ENCODE data around the gene IFNL3.

GRCh38 chr19:39277598-39277997, 32.8 kb upstream of the IFNL3 start:
- no peak for TF ChIP-seq KDM4B (CRISPR knock-in tag; IDR thresholded peaks at IDR 0.05)
- TF ChIP-seq ARHGAP35 (CRISPR knock-in tag; IDR thresholded peaks at IDR 0.05; ENCODE audit: borderline replicate concordance), result no peak
- TF ChIP-seq ZNF232 (CRISPR knock-in tag; IDR thresholded peaks at IDR 0.05; ENCODE audit: borderline replicate concordance), result no peak
- no peak for TF ChIP-seq HCFC1 (IDR thresholded peaks at IDR 0.05; ENCODE audit: low read depth, low read length)
- no peak for TF ChIP-seq CEBPZ (IDR thresholded peaks at IDR 0.05; ENCODE audit: low read length)
- no peak for TF ChIP-seq HNRNPUL1 (IDR thresholded peaks at IDR 0.05; ENCODE audit: low read depth, low read length)
- TF ChIP-seq FOXA3 (CRISPR knock-in tag; IDR thresholded peaks at IDR 0.05), result no peak
- TF ChIP-seq, protein P1, sequence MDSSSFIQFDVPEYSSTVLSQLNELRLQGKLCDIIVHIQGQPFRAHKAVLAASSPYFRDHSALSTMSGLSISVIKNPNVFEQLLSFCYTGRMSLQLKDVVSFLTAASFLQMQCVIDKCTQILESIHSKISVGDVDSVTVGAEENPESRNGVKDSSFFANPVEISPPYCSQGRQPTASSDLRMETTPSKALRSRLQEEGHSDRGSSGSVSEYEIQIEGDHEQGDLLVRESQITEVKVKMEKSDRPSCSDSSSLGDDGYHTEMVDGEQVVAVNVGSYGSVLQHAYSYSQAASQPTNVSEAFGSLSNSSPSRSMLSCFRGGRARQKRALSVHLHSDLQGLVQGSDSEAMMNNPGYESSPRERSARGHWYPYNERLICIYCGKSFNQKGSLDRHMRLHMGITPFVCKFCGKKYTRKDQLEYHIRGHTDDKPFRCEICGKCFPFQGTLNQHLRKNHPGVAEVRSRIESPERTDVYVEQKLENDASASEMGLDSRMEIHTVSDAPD (CRISPR knock-in tag; IDR thresholded peaks at IDR 0.05), result no peak
- TF ChIP-seq USF2 (IDR thresholded peaks at IDR 0.05; ENCODE audit: low read depth, low read length), result no peak
- TF ChIP-seq USF2 (CRISPR knock-in tag; IDR thresholded peaks at IDR 0.05; ENCODE audit: borderline replicate concordance), result no peak
- no peak for TF ChIP-seq ZSCAN12 (CRISPR knock-in tag; IDR thresholded peaks at IDR 0.05)
- TF ChIP-seq CENPT (CRISPR knock-in tag; IDR thresholded peaks at IDR 0.05; ENCODE audit: low read depth), result no peak
